Astrocyte (in vitro differentiated cells and primary cell): ENCODE results near the gene FJX1. TPM values are rescaled to one million over a fixed set of nuclear protein-coding genes. Genes with fewer than 3 reads are reported as not detected.

Experiments used
- DNase-seq: peaks from one replicate; pipeline ENCODE4 v3.0.0-alpha.2; 2010; ENCODE audit warnings: low read depth
- FAIRE-seq: peaks from 2 replicates; lab custom pipeline; 2011; peaks lifted over from hg19 to GRCh38; lab: Jason Lieb, UNC
- H2AFZ ChIP-seq: 2 replicates; pipeline ENCODE4 v1.6.0; 2012; ENCODE audit warnings: low read depth, low read length, inconsistent platforms
- H3K27ac ChIP-seq: 2 replicates; pipeline ENCODE4 v1.5.1; 2011; ENCODE audit warnings: low read depth, low read length, inconsistent platforms
- H3K27me3 ChIP-seq: 2 replicates; pipeline ENCODE4 v1.6.0; 2011; ENCODE audit warnings: low read length, inconsistent platforms; ENCODE audit not compliant: insufficient read depth
- H3K36me3 ChIP-seq: 2 replicates; pipeline ENCODE4 v1.5.1; 2011; ENCODE audit warnings: low read length, inconsistent platforms; ENCODE audit not compliant: insufficient read depth
- H3K4me1 ChIP-seq: 2 replicates; pipeline ENCODE4 v1.5.1; 2011; ENCODE audit warnings: low read length, inconsistent platforms; ENCODE audit not compliant: insufficient read depth
- H3K4me2 ChIP-seq: 2 replicates; pipeline ENCODE4 v1.6.0; 2012; ENCODE audit warnings: low read length, inconsistent platforms
- H3K4me3 ChIP-seq: 2 replicates; pipeline ENCODE4 v1.5.1; 2011; ENCODE audit warnings: low read depth, mild to moderate bottlenecking, low read length, inconsistent platforms; ENCODE audit not compliant: insufficient read depth
- H3K79me2 ChIP-seq: 2 replicates; pipeline ENCODE4 v1.6.0; 2012; ENCODE audit warnings: mild to moderate bottlenecking, low read length, inconsistent platforms; ENCODE audit not compliant: insufficient read depth
- H3K9ac ChIP-seq: 2 replicates; pipeline ENCODE4 v1.6.0; 2012; ENCODE audit warnings: mild to moderate bottlenecking, low read length, inconsistent platforms
- H3K9me3 ChIP-seq: 2 replicates; pipeline ENCODE4 v1.5.1; 2012; ENCODE audit warnings: low read depth, mild to moderate bottlenecking, low read length, inconsistent platforms; ENCODE audit not compliant: insufficient read depth
- H4K20me1 ChIP-seq: 2 replicates; pipeline ENCODE4 v1.6.0; 2012; ENCODE audit warnings: low read length, inconsistent platforms; ENCODE audit not compliant: insufficient read depth
- H3K27ac Mint-ChIP-seq: one replicate; pipeline ENCODE4 v1.8.0; 2021; ENCODE audit warnings: mild to moderate bottlenecking, mixed read lengths; ENCODE audit not compliant: unreplicated experiment
- H3K27me3 Mint-ChIP-seq: one replicate; pipeline ENCODE4 v1.8.0; 2021; ENCODE audit warnings: low read depth, mixed read lengths; ENCODE audit not compliant: unreplicated experiment
- H3K36me3 Mint-ChIP-seq: one replicate; pipeline ENCODE4 v1.8.0; 2021; ENCODE audit warnings: low read depth, mixed read lengths; ENCODE audit not compliant: unreplicated experiment
- H3K4me1 Mint-ChIP-seq: one replicate; pipeline ENCODE4 v1.8.0; 2021; ENCODE audit warnings: low read depth, mixed read lengths; ENCODE audit not compliant: unreplicated experiment
- H3K4me3 Mint-ChIP-seq: one replicate; pipeline ENCODE4 v1.8.0; 2021; ENCODE audit warnings: mild to moderate bottlenecking, moderate library complexity, mixed read lengths; ENCODE audit not compliant: unreplicated experiment
- H3K9me3 Mint-ChIP-seq: one replicate; pipeline ENCODE4 v1.8.0; 2021; ENCODE audit warnings: mild to moderate bottlenecking, mixed read lengths; ENCODE audit not compliant: unreplicated experiment
- EZH2 ChIP-seq: IDR thresholded peaks from 2 replicates; pipeline ENCODE4 v1.6.1; 2012; ENCODE audit warnings: mild to moderate bottlenecking, low read length, inconsistent platforms; ENCODE audit not compliant: insufficient read depth
- total RNA-seq: library from RNA; stranded (reverse); gene quantifications from 2 replicates; pipeline ENCODE4 v1.2.1, GENCODE V29; 2021
- TF ChIP-seq, protein P1 (sequence below): IDR thresholded peaks from 2 replicates; pipeline ENCODE4 v1.5.1; 2011; ENCODE audit warnings: low read depth, mild to moderate bottlenecking, inconsistent platforms, low read length, moderate library complexity; ENCODE audit not compliant: insufficient read depth

The FJX1 gene
- total RNA-seq, 1 donor from 2014 or later: 47.9 TPM

DNA sequence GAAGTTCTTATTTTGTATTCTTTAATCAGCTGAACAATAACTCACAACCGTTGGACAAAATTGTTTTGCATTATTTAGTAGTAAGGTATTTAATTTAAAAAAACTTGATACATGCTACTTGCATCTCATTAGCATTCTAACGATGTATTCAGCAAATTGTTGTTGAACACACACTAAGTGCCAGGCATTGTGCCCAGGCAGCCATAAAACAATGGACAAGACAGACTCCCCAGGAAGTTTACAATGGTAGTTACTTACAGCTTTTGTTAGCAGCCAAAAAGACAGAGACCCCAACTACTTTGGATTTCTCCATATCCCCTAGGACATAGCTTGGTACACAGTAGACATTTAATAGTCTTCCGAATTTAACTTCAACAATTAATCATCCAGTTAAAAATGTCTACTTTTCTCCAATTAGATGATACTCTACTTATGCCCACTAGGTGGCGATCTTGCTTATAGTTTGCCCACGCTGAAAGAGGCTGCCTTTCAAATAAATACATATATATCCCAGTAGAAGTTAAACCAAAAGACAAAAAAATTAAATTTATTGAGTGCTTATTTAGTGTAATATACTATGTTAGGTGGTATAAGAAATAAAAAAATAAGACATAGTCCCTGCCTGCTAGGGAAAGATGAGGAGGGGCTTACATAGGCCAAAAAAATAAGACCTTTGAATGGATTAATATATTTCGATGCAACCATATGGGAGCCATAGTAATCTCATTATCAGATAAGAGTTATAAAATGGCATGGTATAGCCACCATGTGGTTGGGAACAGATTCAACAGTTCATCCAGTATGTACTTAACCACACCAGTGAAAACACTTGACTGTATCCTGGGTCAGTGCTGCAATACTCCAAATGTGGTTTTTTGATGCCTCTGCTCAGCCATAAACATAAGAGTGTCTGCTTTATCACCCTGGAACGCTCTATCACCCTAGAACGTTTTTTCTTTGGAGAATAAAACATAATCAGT lies 2.0 kb upstream of the FJX1 start:
- no peaks in the 10 kb centered on the region for H3K36me3 ChIP-seq
- no peak overlapping the region for H2AFZ ChIP-seq
- peaks cover 17% of the 10 kb centered on the region for H3K4me1 Mint-ChIP-seq
- H3K9me3 Mint-ChIP-seq: no peaks in the 10 kb centered on the region
- peaks cover 10% of the 10 kb centered on the region for H3K27me3 Mint-ChIP-seq
- H3K9me3 ChIP-seq: no peaks in the 10 kb centered on the region
- no peak overlapping the region for H3K27ac ChIP-seq
- H3K4me2 ChIP-seq: no peak overlapping the region
- peaks cover 15% of the 10 kb centered on the region for H3K4me1 ChIP-seq
- H4K20me1 ChIP-seq: no peaks in the 10 kb centered on the region
- peaks cover 27% of the 10 kb centered on the region for H3K79me2 ChIP-seq
- DNase-seq (peak; percentile 53), FAIRE-seq (peak; percentile 80)
- no peak for TF ChIP-seq EZH2
- TF ChIP-seq, protein P1, sequence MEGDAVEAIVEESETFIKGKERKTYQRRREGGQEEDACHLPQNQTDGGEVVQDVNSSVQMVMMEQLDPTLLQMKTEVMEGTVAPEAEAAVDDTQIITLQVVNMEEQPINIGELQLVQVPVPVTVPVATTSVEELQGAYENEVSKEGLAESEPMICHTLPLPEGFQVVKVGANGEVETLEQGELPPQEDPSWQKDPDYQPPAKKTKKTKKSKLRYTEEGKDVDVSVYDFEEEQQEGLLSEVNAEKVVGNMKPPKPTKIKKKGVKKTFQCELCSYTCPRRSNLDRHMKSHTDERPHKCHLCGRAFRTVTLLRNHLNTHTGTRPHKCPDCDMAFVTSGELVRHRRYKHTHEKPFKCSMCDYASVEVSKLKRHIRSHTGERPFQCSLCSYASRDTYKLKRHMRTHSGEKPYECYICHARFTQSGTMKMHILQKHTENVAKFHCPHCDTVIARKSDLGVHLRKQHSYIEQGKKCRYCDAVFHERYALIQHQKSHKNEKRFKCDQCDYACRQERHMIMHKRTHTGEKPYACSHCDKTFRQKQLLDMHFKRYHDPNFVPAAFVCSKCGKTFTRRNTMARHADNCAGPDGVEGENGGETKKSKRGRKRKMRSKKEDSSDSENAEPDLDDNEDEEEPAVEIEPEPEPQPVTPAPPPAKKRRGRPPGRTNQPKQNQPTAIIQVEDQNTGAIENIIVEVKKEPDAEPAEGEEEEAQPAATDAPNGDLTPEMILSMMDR: peak; percentile 78
- H3K4me3 Mint-ChIP-seq: peak overlapping the region; percentile 51
- H3K36me3 Mint-ChIP-seq: no peaks in the 10 kb centered on the region
- no peak overlapping the region for H3K4me3 ChIP-seq
- no peaks in the 10 kb centered on the region for H3K27me3 ChIP-seq
- no peak overlapping the region for H3K27ac Mint-ChIP-seq
- H3K9ac ChIP-seq: no peak overlapping the region

GRCh38 chr11:35617316-35617686 lies 959 bp upstream of the FJX1 start:
- Histone ChIP-seq H2AFZ (peak overlapping the region; percentile 82), H3K4me3 (peak overlapping the region; percentile 77), H4K20me1 (no peaks in the 10 kb centered on the region), H3K36me3 (no peaks in the 10 kb centered on the region), H3K79me2 (peaks cover 28% of the 10 kb centered on the region), H3K4me2 (peak overlapping the region; percentile 96), H3K27ac (peak overlapping the region; percentile 91), H3K27me3 (no peaks in the 10 kb centered on the region), H3K9me3 (no peaks in the 10 kb centered on the region), H3K4me1 (peaks cover 26% of the 10 kb centered on the region), H3K9ac (peak overlapping the region; percentile 91)
- peak overlapping the region; percentile 87 for H3K27ac Mint-ChIP-seq
- H3K4me3 Mint-ChIP-seq: peak overlapping the region; percentile 84
- no peaks in the 10 kb centered on the region for H3K36me3 Mint-ChIP-seq
- TF ChIP-seq, protein P1: no peak
- TF ChIP-seq EZH2: no peak
- DNase-seq (no peak), FAIRE-seq (no peak)
- peaks cover 28% of the 10 kb centered on the region for H3K4me1 Mint-ChIP-seq
- no peaks in the 10 kb centered on the region for H3K9me3 Mint-ChIP-seq
- peaks cover under 1% of the 10 kb centered on the region for H3K27me3 Mint-ChIP-seq
